ENCODE results near the gene LOC101059915.
"Not testable (repeated sequence)": the region's sequence is repeated elsewhere in the genome, so short reads cannot be mapped to it uniquely, and the experiment has no call there.

Gene LOC101059915

DNA sequence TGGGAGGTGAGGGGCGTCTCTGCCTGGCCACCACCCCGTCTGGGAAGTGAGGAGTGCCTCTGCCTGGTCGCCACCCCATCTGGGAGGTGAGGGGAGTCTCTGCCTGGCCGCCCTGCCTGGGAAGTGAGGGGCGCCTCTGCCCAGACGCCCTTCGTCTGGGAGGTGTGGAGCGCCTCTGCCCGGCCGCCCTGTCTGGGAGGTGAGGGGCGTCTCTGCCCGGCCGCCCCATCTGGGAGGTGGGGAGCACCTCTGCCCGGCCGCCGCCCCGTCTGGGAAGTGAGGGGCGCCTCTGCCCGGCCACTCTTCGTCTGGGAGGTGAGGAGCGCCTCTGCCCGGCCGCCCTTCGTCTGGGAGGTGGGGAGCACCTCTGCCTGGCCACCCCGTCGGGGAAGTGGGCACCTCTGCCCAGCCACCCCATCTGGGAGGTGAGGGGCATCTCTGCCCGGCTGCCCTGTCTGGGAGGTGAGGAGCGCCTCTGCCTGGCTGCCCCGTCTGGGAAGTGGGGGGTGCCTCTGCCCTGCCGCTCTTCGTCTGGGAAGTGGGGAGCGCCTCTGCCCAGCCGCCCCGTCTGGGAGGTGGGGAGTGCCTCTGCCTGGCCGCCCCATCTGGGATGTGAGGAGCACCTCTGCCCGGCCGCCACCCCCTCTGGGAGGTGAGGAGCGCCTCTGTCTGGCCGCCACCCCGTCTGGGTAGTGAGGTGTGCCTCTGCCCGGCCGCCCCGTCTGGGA, 8.9 kb downstream of the LOC101059915 start:
- not testable (repeated sequence) for DNase-seq

- not testable (repeated sequence) for DNase-seq
Measured at GRCh38 chrX:71677195-71677594, 9.8 kb downstream of the LOC101059915 start.

- no peak for DNase-seq
Measured at GRCh38 chrX:71679575-71680207, 12.3 kb downstream of the LOC101059915 start.

DNA sequence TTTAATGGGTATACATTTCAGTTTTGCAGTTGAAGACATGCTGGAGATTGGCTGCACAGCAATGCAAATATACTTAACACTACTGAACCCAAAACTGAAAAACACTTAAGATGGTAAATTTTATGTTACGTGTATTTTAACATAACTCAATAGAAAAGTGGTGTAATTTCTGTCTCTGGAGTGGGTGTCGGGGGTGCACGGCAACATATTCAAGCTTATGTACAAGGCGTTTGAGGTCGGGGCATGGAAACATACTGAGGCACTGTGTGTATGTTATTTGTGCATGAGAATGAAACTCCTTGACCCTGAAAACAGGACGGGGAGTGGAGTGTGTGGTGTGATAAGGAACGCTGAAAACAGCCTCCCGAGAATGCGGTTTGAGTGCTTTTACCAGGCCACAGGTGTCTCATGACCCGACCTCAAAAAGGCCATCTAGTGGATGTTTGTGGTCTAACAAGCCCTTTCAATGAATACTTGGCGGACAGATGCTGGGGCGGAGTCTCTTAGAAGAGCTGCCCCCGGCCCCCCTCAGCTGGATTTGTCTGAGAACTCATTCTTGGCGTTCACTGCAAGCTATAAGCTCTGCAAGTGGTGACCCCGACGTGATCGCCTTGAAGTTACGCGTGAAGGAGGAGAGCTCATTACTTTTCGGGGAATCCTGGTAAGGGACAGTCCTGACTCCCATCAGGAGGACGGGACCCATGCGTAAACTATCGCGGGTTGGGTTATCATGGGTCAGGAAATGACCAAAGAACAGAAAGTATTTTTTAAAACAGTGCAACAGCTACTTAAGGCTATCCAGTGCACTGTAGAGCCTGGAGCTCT, 29.5 kb downstream of the LOC101059915 start:
- not testable (repeated sequence) for DNase-seq

DNA sequence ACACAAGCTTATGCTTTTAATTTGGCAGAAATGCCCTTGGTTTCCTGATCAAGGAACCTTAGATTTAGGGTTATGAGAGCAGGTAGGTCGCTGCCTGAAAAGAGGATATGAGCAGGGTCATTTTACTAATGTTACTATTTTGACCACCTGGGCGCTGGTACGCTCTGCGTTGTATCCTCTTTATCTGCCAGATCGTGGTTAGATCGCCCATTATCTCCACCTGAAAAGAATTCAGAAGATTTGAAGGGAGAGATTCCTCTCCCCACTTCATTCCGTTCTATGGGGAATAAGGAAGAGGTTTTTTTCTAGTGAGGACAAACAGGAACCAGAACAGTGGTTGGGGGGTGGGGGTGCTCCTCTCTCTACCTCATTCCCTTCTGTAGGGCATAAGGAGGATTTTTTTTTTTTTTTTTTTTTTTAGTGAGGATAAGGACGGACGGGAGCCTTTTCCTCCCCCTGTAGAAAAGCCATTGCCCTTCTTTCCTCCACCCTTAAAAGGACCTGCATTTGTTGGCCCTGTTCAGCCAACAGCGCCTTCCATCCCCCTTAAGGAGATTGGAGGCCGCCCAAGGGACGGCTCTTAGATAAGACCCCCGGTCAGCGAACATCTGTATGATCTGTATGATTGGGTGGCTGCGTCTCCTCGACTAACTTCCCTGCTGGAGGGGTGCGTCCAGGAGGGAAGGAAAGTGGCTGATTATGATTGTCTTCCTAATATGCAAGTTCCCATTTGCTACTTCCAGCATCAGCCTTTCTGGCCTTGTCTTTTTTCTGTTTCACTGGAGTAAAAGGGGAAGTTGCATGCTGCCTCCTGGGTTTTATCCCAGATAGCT, 30.3 kb downstream of the LOC101059915 start:
- not testable (repeated sequence) for DNase-seq

DNA sequence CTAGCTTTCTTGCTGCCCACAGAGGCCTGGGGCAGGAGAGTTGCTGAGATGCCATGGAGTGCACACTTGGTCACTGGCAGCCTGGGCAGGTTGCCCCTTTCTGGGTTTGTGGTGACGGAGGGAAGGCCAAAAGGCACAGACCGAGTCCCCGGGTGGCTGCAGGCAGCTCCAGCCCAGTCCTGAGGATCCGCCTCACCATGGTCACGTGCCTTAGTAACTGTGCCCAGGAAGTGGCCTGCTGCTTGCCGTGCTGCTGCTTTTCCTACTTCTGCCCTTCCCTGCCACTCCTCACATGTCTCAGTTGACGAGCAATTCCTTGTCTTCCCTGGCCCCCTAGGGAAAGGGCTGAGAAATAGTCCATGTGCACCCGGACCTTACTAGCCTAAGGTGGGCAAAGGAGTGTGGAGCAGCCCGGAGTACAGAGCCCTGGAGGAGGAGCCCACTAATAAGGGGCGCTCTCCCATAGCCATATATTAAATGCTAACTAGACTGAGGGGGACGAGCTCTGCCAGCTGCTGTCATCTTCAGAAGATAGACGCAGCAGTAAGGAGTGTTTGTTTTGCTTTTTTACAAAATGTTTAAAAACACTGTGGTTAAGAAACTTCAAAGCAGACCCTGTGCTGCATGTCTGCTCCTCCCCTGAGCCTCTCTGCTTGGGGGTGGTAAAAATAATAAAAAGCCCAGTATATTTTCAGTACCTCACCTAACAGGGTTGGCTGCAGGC, 31.1 kb downstream of the LOC101059915 start:
- not testable (repeated sequence) for DNase-seq

DNA sequence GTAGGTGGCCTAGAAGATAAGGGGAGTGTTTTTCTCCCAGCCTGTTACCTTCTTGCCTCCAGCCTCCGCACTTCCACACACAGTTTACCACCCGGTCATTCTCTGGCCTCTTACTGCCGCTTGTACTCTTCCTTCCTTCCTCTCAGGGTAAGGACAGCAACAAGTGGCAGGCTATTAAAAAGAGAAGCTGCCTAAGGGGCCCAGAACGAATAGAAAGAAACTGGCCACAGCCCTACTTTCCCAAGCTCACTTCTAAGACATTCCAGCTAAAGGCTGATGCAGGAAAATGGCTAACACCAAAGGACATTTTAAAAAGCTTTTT, 31.6 kb downstream of the LOC101059915 start:
- not testable (repeated sequence) for DNase-seq

- not testable (repeated sequence) for DNase-seq
Measured at GRCh38 chrX:71702853-71703252, 35.5 kb downstream of the LOC101059915 start.

- DNase-seq: not testable (repeated sequence)
Measured at GRCh38 chrX:71714064-71714463, 46.7 kb downstream of the LOC101059915 start.

GRCh38 chrX:71715551-71715950, 48.2 kb downstream of the LOC101059915 start:
- DNase-seq: not testable (repeated sequence)

GRCh38 chrX:71716323-71716722, 49.0 kb downstream of the LOC101059915 start:
- not testable (repeated sequence) for DNase-seq

DNA sequence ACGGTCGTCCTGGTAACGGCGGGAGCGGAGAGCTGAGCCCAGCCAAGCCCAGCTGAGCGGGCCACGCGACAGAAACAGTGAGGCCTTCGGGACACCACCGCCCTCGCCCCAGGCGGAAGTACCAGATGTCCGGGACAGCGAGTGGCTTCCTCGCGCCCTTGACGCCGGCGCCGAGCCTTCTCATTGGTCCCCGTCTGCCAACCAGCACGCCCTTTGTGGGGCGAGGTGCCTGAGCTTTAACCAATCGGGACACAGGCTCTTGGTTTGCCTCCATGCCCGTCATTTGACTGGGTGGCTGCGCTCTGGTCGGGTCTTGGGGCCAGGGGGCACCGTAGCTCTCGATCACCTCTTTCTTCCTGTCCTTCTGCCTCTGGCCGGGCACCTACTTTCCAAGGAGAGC, 50.8 kb downstream of the LOC101059915 start, which contains the start of gene CXorf49:
CXorf49 (minus strand) TSS at position 101 of the 400 bp plus-strand sequence. CDS start 134 bp downstream, outside the sequence.
- DNase-seq: not testable (repeated sequence)

DNA sequence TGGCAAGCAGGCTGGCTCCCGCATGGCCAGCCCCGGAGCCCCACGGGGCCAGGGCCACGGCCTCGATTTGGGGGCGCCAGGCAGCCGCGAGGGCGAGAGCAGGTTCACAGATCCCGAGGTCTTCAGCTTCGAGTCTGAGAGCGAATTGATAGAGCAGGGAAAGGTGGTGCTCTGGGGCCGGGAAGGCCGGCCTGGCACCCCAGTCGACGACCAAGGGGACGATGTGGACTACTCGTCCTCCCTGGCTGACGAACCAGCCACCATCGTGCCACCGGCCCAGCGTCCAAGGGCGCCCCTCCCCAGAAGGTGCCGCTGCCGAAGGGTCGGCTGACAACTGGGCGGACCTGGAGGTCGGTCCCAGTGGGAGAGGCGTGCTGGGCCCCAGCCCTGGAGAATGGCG, 51.8 kb downstream of the LOC101059915 start:
- DNase-seq: not testable (repeated sequence)

GRCh38 chrX:71720289-71720886, 53.0 kb downstream of the LOC101059915 start:
- not testable (repeated sequence) for DNase-seq
